ENCODE results near the gene PVALB.

- TF ChIP-seq CTCF (IDR thresholded peaks at IDR 0.05) (no peak), EZH2 (IDR thresholded peaks at IDR 0.05; ENCODE audit: borderline replicate concordance, insufficient read depth, low read depth, low read length, poor library complexity, severe bottlenecking) (no peak)
Measured at GRCh38 chr22:36858156-36858555, 41.3 kb upstream of the PVALB start.
